SK-N-MC (cell line): Measurements from ENCODE around the gene RAB40B.

Experiments used
- DNase-seq: peaks from one replicate; pipeline ENCODE4 v3.0.0-alpha.2; 2011; ENCODE audit warnings: low read depth, low spot score
- H3K27ac ChIP-seq: fragments of 200-600 bp; sonication (generic); 2 replicates; pipeline ENCODE4 v1.5.1; 2016; ENCODE audit warnings: mixed run types
- H3K36me3 ChIP-seq: fragments of 200-600 bp; sonication (generic); 2 replicates; pipeline ENCODE4 v1.6.1; 2017; ENCODE audit warnings: antibody characterized with exemption, low read length, mixed read lengths; ENCODE audit not compliant: insufficient read depth
- H3K4me3 ChIP-seq: fragments of 200-600 bp; sonication (generic); 2 replicates; pipeline ENCODE4 v1.5.1; 2016
- H3K9ac ChIP-seq: fragments of 200-600 bp; sonication (generic); 2 replicates; pipeline ENCODE4 v1.8.0; 2017; ENCODE audit warnings: mixed run types, mixed read lengths; ENCODE audit not compliant: insufficient read length
- H3K9me3 ChIP-seq: fragments of 200-600 bp; sonication (generic); 2 replicates; pipeline ENCODE4 v1.6.1; 2017; ENCODE audit warnings: low read depth, mild to moderate bottlenecking, antibody characterized with exemption, low read length, moderate library complexity, mixed read lengths
- EZH2 ChIP-seq: fragments of 200-600 bp; sonication (generic); IDR thresholded peaks from one replicate; pipeline ENCODE4 v1.6.1; 2017; ENCODE audit warnings: antibody characterized with exemption
- FOXP2 ChIP-seq: optimal IDR thresholded peaks from 2 replicates; pipeline ENCODE3; 2011; ENCODE audit warnings: mild to moderate bottlenecking, moderate library complexity; ENCODE audit not compliant: insufficient read depth; ENCODE audit errors: extremely low read length, control extremely low read depth
- POLR2AphosphoS5 ChIP-seq: IDR thresholded peaks from 2 replicates; pipeline ENCODE4 v1.6.1; 2012; ENCODE audit warnings: mild to moderate bottlenecking, low read depth, low read length, borderline replicate concordance

RAB40B gene

GRCh38 chr17:82679586-82680465 is 18.7 kb downstream of the RAB40B start:
- Histone ChIP-seq H3K9ac (no peak overlapping the region), H3K4me3 (no peak overlapping the region), H3K36me3 (no peaks in the 10 kb centered on the region), H3K27ac (no peak overlapping the region), H3K9me3 (0 out of 2 replicates have a peak, but pooled peaks cover 4% of the 10 kb centered on the region)
- no peak for TF ChIP-seq POLR2AphosphoS5
- TF ChIP-seq FOXP2 = no peak
- TF ChIP-seq EZH2 = no peak
- no peak for DNase-seq

DNA sequence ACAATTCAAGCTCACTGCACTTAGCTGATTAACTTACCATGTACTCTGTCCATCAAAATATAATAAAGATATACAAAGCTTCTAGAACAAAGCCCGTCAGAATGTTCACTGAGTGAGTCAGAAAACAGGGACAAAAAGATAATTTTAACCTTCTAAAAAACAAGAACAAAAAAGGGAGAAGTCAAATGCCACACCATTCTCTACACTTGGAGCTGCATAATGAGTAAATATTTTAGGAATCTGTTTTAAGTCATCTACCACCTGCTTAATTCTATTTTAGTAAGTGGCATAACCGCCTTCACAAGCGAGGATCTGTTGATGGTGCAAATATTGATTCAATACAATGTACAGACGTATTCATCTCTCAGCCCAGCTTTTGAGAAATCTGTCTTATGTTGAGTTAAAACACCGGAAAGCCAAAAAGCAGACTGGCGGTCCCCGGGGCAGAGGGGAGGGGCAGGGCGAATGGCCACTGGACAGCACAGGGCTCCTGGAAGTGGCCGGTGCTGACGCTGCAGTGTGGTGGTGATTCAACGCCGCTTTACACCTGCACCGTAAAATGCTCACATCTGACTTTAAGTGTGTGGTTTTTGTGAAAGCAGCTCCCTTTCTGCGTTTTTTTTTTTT is 20.1 kb downstream of the RAB40B start:
- DNase-seq = no peak
- Histone ChIP-seq H3K27ac (no peak overlapping the region), H3K4me3 (no peak overlapping the region)

GRCh38 chr17:82677353-82677925 is 21.1 kb downstream of the RAB40B start:
- Histone ChIP-seq H3K4me3 (no peak overlapping the region), H3K9ac (no peak overlapping the region), H3K27ac (no peak overlapping the region), H3K36me3 (no peaks in the 10 kb centered on the region), H3K9me3 (0 out of 2 replicates have a peak, but pooled peaks cover 4% of the 10 kb centered on the region)
- no peak for DNase-seq
- TF ChIP-seq POLR2AphosphoS5 = no peak
- no peak for TF ChIP-seq EZH2
- TF ChIP-seq FOXP2 = no peak

More for the DNA sequence above, 20.1 kb downstream of the RAB40B start:
- Histone ChIP-seq H3K36me3 (no peaks in the 10 kb centered on the region), H3K9me3 (0 out of 2 replicates have a peak, but pooled peaks cover 4% of the 10 kb centered on the region), H3K9ac (no peak overlapping the region)
- TF ChIP-seq FOXP2 (no peak), EZH2 (no peak), POLR2AphosphoS5 (no peak)

DNA sequence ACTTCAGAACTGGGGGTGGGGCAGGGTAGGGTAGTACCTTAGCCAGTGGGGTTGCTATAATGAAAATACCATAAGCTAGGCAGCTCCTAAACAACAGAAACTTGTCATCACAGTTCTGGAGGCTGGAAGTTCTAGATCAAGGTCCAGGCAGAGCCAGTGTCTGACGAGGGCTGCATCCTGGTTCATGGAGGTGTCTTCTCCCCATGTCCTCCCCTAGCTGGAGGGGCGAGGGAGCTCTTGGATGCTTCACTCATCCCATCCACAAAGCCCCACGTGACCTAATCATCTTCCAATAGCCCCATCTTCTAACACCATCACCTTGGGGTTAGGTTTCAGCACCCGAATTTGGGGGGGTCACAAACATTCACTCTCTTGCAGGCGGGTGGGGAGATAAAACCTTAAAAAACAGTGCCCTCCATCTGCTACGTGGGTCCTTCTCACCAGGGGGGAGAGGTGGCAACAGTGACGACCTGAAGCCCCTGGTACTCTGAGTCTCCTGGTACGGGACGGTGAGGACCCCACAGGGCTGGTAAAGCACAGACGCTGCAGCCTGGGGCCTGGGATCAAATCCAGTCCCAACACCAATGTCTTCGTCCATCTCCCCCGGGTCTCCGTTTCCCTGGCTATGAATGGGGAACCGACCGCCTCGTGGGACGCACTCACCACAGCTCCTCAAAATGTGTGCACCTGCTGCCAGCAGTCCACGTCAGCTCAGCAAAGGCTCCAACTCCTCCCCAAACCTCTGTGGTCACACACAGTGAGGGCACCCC is 22.8 kb downstream of the RAB40B start:
- H3K9ac ChIP-seq = no peak overlapping the region
- TF ChIP-seq FOXP2 (no peak), EZH2 (no peak), POLR2AphosphoS5 (no peak)
- no peak overlapping the region for H3K4me3 ChIP-seq
- no peak overlapping the region for H3K27ac ChIP-seq
- no peaks in the 10 kb centered on the region for H3K36me3 ChIP-seq
- DNase-seq = no peak
- no peaks in the 10 kb centered on the region for H3K9me3 ChIP-seq

GRCh38 chr17:82674656-82675475 is 23.6 kb downstream of the RAB40B start:
- no peaks in the 10 kb centered on the region for H3K9me3 ChIP-seq
- no peak overlapping the region for H3K9ac ChIP-seq
- no peak for TF ChIP-seq POLR2AphosphoS5
- TF ChIP-seq EZH2 = no peak
- no peak for TF ChIP-seq FOXP2

GRCh38 chr17:82670661-82671450 is 27.6 kb downstream of the RAB40B start:
- Histone ChIP-seq H3K9me3 (no peaks in the 10 kb centered on the region), H3K9ac (no peak overlapping the region)

More at GRCh38 chr17:82674656-82675475, 23.6 kb downstream of the RAB40B start:
- no peak for DNase-seq
- H3K4me3 ChIP-seq = no peak overlapping the region
- no peak overlapping the region for H3K27ac ChIP-seq
- H3K36me3 ChIP-seq = no peaks in the 10 kb centered on the region

GRCh38 chr17:82668631-82669099 is 29.8 kb downstream of the RAB40B start:
- no peaks in the 10 kb centered on the region for H3K36me3 ChIP-seq
- H3K9me3 ChIP-seq = no peaks in the 10 kb centered on the region
- no peak for DNase-seq
- H3K9ac ChIP-seq = no peak overlapping the region
- TF ChIP-seq POLR2AphosphoS5 = no peak
- TF ChIP-seq EZH2 = no peak
- no peak for TF ChIP-seq FOXP2
- no peak overlapping the region for H3K4me3 ChIP-seq
- H3K27ac ChIP-seq = no peak overlapping the region

More at GRCh38 chr17:82670661-82671450, 27.6 kb downstream of the RAB40B start:
- no peak overlapping the region for H3K4me3 ChIP-seq
- no peak for DNase-seq
- TF ChIP-seq EZH2 (no peak), FOXP2 (no peak), POLR2AphosphoS5 (no peak)
- H3K36me3 ChIP-seq = no peaks in the 10 kb centered on the region
- no peak overlapping the region for H3K27ac ChIP-seq
